Astrocyte (in vitro differentiated cells and primary cell): ENCODE results near the gene CDCA4. TPM values are rescaled to one million over a fixed set of nuclear protein-coding genes. Genes with fewer than 3 reads are reported as not detected.
A peak's percentile ranks its signal among the peaks of the same experiment; 100 is the strongest.

ENCODE experiments used
- DNase-seq: peaks from one replicate; pipeline ENCODE4 v3.0.0-alpha.2; 2010; ENCODE audit warnings: low read depth
- FAIRE-seq: peaks from 2 replicates; lab custom pipeline; 2011; peaks lifted over from hg19 to GRCh38; lab: Jason Lieb, UNC
- H2AFZ ChIP-seq: 2 replicates; pipeline ENCODE4 v1.6.0; 2012; ENCODE audit warnings: low read depth, low read length, inconsistent platforms
- H3K27ac ChIP-seq: 2 replicates; pipeline ENCODE4 v1.5.1; 2011; ENCODE audit warnings: low read depth, low read length, inconsistent platforms
- H3K27me3 ChIP-seq: 2 replicates; pipeline ENCODE4 v1.6.0; 2011; ENCODE audit warnings: low read length, inconsistent platforms; ENCODE audit not compliant: insufficient read depth
- H3K36me3 ChIP-seq: 2 replicates; pipeline ENCODE4 v1.5.1; 2011; ENCODE audit warnings: low read length, inconsistent platforms; ENCODE audit not compliant: insufficient read depth
- H3K4me1 ChIP-seq: 2 replicates; pipeline ENCODE4 v1.5.1; 2011; ENCODE audit warnings: low read length, inconsistent platforms; ENCODE audit not compliant: insufficient read depth
- H3K4me2 ChIP-seq: 2 replicates; pipeline ENCODE4 v1.6.0; 2012; ENCODE audit warnings: low read length, inconsistent platforms
- H3K4me3 ChIP-seq: 2 replicates; pipeline ENCODE4 v1.5.1; 2011; ENCODE audit warnings: low read depth, mild to moderate bottlenecking, low read length, inconsistent platforms; ENCODE audit not compliant: insufficient read depth
- H3K79me2 ChIP-seq: 2 replicates; pipeline ENCODE4 v1.6.0; 2012; ENCODE audit warnings: mild to moderate bottlenecking, low read length, inconsistent platforms; ENCODE audit not compliant: insufficient read depth
- H3K9ac ChIP-seq: 2 replicates; pipeline ENCODE4 v1.6.0; 2012; ENCODE audit warnings: mild to moderate bottlenecking, low read length, inconsistent platforms
- H3K9me3 ChIP-seq: 2 replicates; pipeline ENCODE4 v1.5.1; 2012; ENCODE audit warnings: low read depth, mild to moderate bottlenecking, low read length, inconsistent platforms; ENCODE audit not compliant: insufficient read depth
- H4K20me1 ChIP-seq: 2 replicates; pipeline ENCODE4 v1.6.0; 2012; ENCODE audit warnings: low read length, inconsistent platforms; ENCODE audit not compliant: insufficient read depth
- H3K27ac Mint-ChIP-seq: one replicate; pipeline ENCODE4 v1.8.0; 2021; ENCODE audit warnings: mild to moderate bottlenecking, mixed read lengths; ENCODE audit not compliant: unreplicated experiment
- H3K27me3 Mint-ChIP-seq: one replicate; pipeline ENCODE4 v1.8.0; 2021; ENCODE audit warnings: low read depth, mixed read lengths; ENCODE audit not compliant: unreplicated experiment
- H3K36me3 Mint-ChIP-seq: one replicate; pipeline ENCODE4 v1.8.0; 2021; ENCODE audit warnings: low read depth, mixed read lengths; ENCODE audit not compliant: unreplicated experiment
- H3K4me1 Mint-ChIP-seq: one replicate; pipeline ENCODE4 v1.8.0; 2021; ENCODE audit warnings: low read depth, mixed read lengths; ENCODE audit not compliant: unreplicated experiment
- H3K4me3 Mint-ChIP-seq: one replicate; pipeline ENCODE4 v1.8.0; 2021; ENCODE audit warnings: mild to moderate bottlenecking, moderate library complexity, mixed read lengths; ENCODE audit not compliant: unreplicated experiment
- H3K9me3 Mint-ChIP-seq: one replicate; pipeline ENCODE4 v1.8.0; 2021; ENCODE audit warnings: mild to moderate bottlenecking, mixed read lengths; ENCODE audit not compliant: unreplicated experiment
- CTCF ChIP-seq: IDR thresholded peaks from 2 replicates; pipeline ENCODE4 v1.5.1; 2011; ENCODE audit warnings: low read depth, mild to moderate bottlenecking, inconsistent platforms, low read length, moderate library complexity; ENCODE audit not compliant: insufficient read depth
- EZH2 ChIP-seq: IDR thresholded peaks from 2 replicates; pipeline ENCODE4 v1.6.1; 2012; ENCODE audit warnings: mild to moderate bottlenecking, low read length, inconsistent platforms; ENCODE audit not compliant: insufficient read depth
- total RNA-seq: library from RNA; stranded (reverse); gene quantifications from 2 replicates; pipeline ENCODE4 v1.2.1, GENCODE V29; 2021

CDCA4 gene
- total RNA-seq, 1 donor from 2014 or later, result 11.3 TPM

GRCh38 chr14:105059035-105059924, 38.4 kb upstream of the CDCA4 start:
- H3K36me3 ChIP-seq, result no peaks in the 10 kb centered on the region
- no peak for DNase-seq
- H3K36me3 Mint-ChIP-seq, result no peaks in the 10 kb centered on the region
- no peak for FAIRE-seq
- H3K9ac ChIP-seq, result no peak overlapping the region
- no peaks in the 10 kb centered on the region for H3K79me2 ChIP-seq
- no peak overlapping the region for H3K4me2 ChIP-seq
- no peak overlapping the region for H2AFZ ChIP-seq
- H3K4me3 ChIP-seq, result no peak overlapping the region
- H3K27ac ChIP-seq, result no peak overlapping the region
- peaks cover 9% of the 10 kb centered on the region for H3K4me1 Mint-ChIP-seq
- H3K4me1 ChIP-seq, result no peaks in the 10 kb centered on the region
- H3K27ac Mint-ChIP-seq, result peak overlapping the region; percentile 80
- no peaks in the 10 kb centered on the region for H3K9me3 ChIP-seq
- H4K20me1 ChIP-seq, result peaks cover 7% of the 10 kb centered on the region
- H3K27me3 ChIP-seq, result peaks cover 3% of the 10 kb centered on the region
- no peak overlapping the region for H3K4me3 Mint-ChIP-seq
- no peaks in the 10 kb centered on the region for H3K9me3 Mint-ChIP-seq
- peaks cover 13% of the 10 kb centered on the region for H3K27me3 Mint-ChIP-seq
- TF ChIP-seq EZH2 (no peak), CTCF (no peak)

- H2AFZ ChIP-seq, result no peak overlapping the region
- no peak overlapping the region for H3K27ac Mint-ChIP-seq
Observed at GRCh38 chr14:105058521-105059034, 37.7 kb upstream of the CDCA4 start.

More at GRCh38 chr14:105058521-105059034, 37.7 kb upstream of the CDCA4 start:
- no peaks in the 10 kb centered on the region for H3K79me2 ChIP-seq
- H3K4me2 ChIP-seq, result no peak overlapping the region
- Mint-ChIP-seq H3K36me3 (no peaks in the 10 kb centered on the region), H3K9me3 (no peaks in the 10 kb centered on the region), H3K4me3 (no peak overlapping the region), H3K27me3 (peaks cover 17% of the 10 kb centered on the region), H3K4me1 (peaks cover 9% of the 10 kb centered on the region)
- peaks cover 11% of the 10 kb centered on the region for H4K20me1 ChIP-seq
- H3K9me3 ChIP-seq, result no peaks in the 10 kb centered on the region
- peaks cover 3% of the 10 kb centered on the region for H3K27me3 ChIP-seq
- H3K36me3 ChIP-seq, result no peaks in the 10 kb centered on the region
- FAIRE-seq (no peak), DNase-seq (no peak)
- TF ChIP-seq EZH2 (no peak), CTCF (no peak)
- H3K4me1 ChIP-seq, result no peaks in the 10 kb centered on the region
- H3K9ac ChIP-seq, result no peak overlapping the region
- no peak overlapping the region for H3K27ac ChIP-seq
- H3K4me3 ChIP-seq, result no peak overlapping the region
